ENCODE measurements around the gene RNPEP. TPM values are rescaled to one million over a fixed set of nuclear protein-coding genes. Genes with fewer than 3 reads are reported as not detected.

Gene RNPEP
- total and polyA plus RNA-seq, 2 of the 13 experiments (the other 11 are each of a cell fraction or from before 2014, with no cell fraction given): 20.6 to 38.4 TPM

- TF ChIP-seq TFAP4 (IDR thresholded peaks at IDR 0.05; ENCODE audit: borderline replicate concordance, low read depth) (no peak), PITX1 (CRISPR knock-in tag; IDR thresholded peaks at IDR 0.05) (no peak), ZNF841 (CRISPR knock-in tag; IDR thresholded peaks at IDR 0.05; ENCODE audit: borderline replicate concordance) (no peak), ZNF34 (CRISPR knock-in tag; IDR thresholded peaks at IDR 0.05; ENCODE audit: borderline replicate concordance) (no peak), NFE2 (CRISPR knock-in tag; IDR thresholded peaks at IDR 0.05) (no peak), RBM22 (optimal IDR thresholded peaks at IDR 0.05; ENCODE audit: low read length) (peak; percentile 50), ZNF646 (CRISPR knock-in tag; IDR thresholded peaks at IDR 0.05) (no peak), MYC (CRISPR knock-in tag; IDR thresholded peaks at IDR 0.05; ENCODE audit: borderline replicate concordance) (peak; percentile 89), THAP9 (CRISPR knock-in tag; IDR thresholded peaks at IDR 0.05; ENCODE audit: borderline replicate concordance) (peak; percentile 91), ZNF607 (CRISPR knock-in tag; IDR thresholded peaks at IDR 0.05; ENCODE audit: borderline replicate concordance) (peak; percentile 37; the same call in 1 of the 2 replicates), ZNF143 (CRISPR knock-in tag; IDR thresholded peaks at IDR 0.05) (peak; percentile 90), IRF1 (CRISPR knock-in tag; IDR thresholded peaks at IDR 0.05; ENCODE audit: low read depth) (no peak), ZNF546 (CRISPR knock-in tag; conservative IDR thresholded peaks at IDR 0.05) (0 out of 2 replicates have a peak, but pooled peaks have one; percentile 48)
- TF ChIP-seq, protein P1, sequence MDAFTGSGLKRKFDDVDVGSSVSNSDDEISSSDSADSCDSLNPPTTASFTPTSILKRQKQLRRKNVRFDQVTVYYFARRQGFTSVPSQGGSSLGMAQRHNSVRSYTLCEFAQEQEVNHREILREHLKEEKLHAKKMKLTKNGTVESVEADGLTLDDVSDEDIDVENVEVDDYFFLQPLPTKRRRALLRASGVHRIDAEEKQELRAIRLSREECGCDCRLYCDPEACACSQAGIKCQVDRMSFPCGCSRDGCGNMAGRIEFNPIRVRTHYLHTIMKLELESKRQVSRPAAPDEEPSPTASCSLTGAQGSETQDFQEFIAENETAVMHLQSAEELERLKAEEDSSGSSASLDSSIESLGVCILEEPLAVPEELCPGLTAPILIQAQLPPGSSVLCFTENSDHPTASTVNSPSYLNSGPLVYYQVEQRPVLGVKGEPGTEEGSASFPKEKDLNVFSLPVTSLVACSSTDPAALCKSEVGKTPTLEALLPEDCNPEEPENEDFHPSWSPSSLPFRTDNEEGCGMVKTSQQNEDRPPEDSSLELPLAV (CRISPR knock-in tag; conservative IDR thresholded peaks at IDR 0.05; ENCODE audit: low read depth): no peak
- TF ChIP-seq, protein P2, sequence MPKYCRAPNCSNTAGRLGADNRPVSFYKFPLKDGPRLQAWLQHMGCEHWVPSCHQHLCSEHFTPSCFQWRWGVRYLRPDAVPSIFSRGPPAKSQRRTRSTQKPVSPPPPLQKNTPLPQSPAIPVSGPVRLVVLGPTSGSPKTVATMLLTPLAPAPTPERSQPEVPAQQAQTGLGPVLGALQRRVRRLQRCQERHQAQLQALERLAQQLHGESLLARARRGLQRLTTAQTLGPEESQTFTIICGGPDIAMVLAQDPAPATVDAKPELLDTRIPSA (CRISPR knock-in tag; IDR thresholded peaks at IDR 0.05; ENCODE audit: borderline replicate concordance): no peak
These were observed 27.3 kb upstream of the RNPEP start, which contains the start of gene TIMM17A (continued) for GRCh38 chr1:201955009-201955728.

Data from HepG2 (cell line).